SKM-1 (cell line): ENCODE data around the gene ELAVL1.
"Not testable (repeated sequence)": the region's sequence is repeated elsewhere in the genome, so short reads cannot be mapped to it uniquely, and the experiment has no call there.

Experiments
- DNase-seq: peaks from one replicate; lab custom pipeline; 2025; ENCODE audit not compliant: unreplicated experiment; lab: John Stamatoyannopoulos, UW

The ELAVL1 gene

GRCh38 chr19:7971553-7972520 lies 33.6 kb downstream of the ELAVL1 start:
- DNase-seq = no peak

GRCh38 chr19:7970716-7971448 lies 34.6 kb downstream of the ELAVL1 start:
- peak; percentile 9 for DNase-seq

- no peak for DNase-seq
Observed at GRCh38 chr19:7969555-7969939, 35.9 kb downstream of the ELAVL1 start.

GRCh38 chr19:7968796-7969554 lies 36.5 kb downstream of the ELAVL1 start:
- no peak for DNase-seq

- DNase-seq = no peak
Observed at GRCh38 chr19:7968008-7968795, 37.2 kb downstream of the ELAVL1 start.

- no peak for DNase-seq
Observed at GRCh38 chr19:7965921-7966665, 39.3 kb downstream of the ELAVL1 start.

- no peak for DNase-seq
Observed at GRCh38 chr19:7965259-7965841, 40.1 kb downstream of the ELAVL1 start.

GRCh38 chr19:7963566-7963965 lies 41.9 kb downstream of the ELAVL1 start:
- DNase-seq = no peak

- no peak for DNase-seq
Observed at GRCh38 chr19:7962644-7963268, 42.7 kb downstream of the ELAVL1 start.

- DNase-seq = no peak
Observed at GRCh38 chr19:7961920-7962626, 43.4 kb downstream of the ELAVL1 start.

- DNase-seq = not testable (repeated sequence)
Observed at GRCh38 chr19:7961082-7961481, 44.4 kb downstream of the ELAVL1 start.

- no peak for DNase-seq
Observed at GRCh38 chr19:7959211-7959610, 46.2 kb downstream of the ELAVL1 start.

GRCh38 chr19:7955696-7956095 lies 49.7 kb downstream of the ELAVL1 start:
- no peak for DNase-seq

- DNase-seq = no peak
Observed at GRCh38 chr19:7953576-7953975, 51.9 kb downstream of the ELAVL1 start.

GRCh38 chr19:7953060-7953459 lies 52.4 kb downstream of the ELAVL1 start:
- no peak for DNase-seq

- no peak for DNase-seq
Observed at GRCh38 chr19:7947939-7948338, 57.5 kb downstream of the ELAVL1 start.

GRCh38 chr19:7944177-7944761 lies 61.2 kb downstream of the ELAVL1 start:
- peak; percentile 79 for DNase-seq
